ENCODE measurements around the gene OR8S1.
"Not testable (repeated sequence)": the region's sequence is repeated elsewhere in the genome, so short reads cannot be mapped to it uniquely, and the experiment has no call there.

OR8S1 gene

GRCh38 chr12:48532601-48533000, 7.2 kb downstream of the OR8S1 start:
- no peak for TF ChIP-seq CTCF (IDR thresholded peaks at IDR 0.05)
- Mint-ChIP-seq H3K9me3 (peaks cover 33% of the 10 kb centered on the region), H3K4me3 (no peak overlapping the region), H3K27me3 (ENCODE audit: low read depth, poor library complexity) (peaks cover 12% of the 10 kb centered on the region), H3K36me3 (ENCODE audit: low read depth) (no peaks in the 10 kb centered on the region), H3K4me1 (no peaks in the 10 kb centered on the region), H3K27ac (no peak overlapping the region)
- DNase-seq = no peak

GRCh38 chr12:48536602-48537001, 11.2 kb downstream of the OR8S1 start:
- Mint-ChIP-seq H3K4me1 (no peaks in the 10 kb centered on the region), H3K4me3 (no peak overlapping the region), H3K36me3 (ENCODE audit: low read depth) (no peaks in the 10 kb centered on the region), H3K27ac (no peak overlapping the region), H3K9me3 (peaks cover 33% of the 10 kb centered on the region), H3K27me3 (ENCODE audit: low read depth, poor library complexity) (peaks cover 12% of the 10 kb centered on the region)
- no peak for DNase-seq
- no peak for TF ChIP-seq CTCF (IDR thresholded peaks at IDR 0.05)

- Mint-ChIP-seq H3K4me1 (no peaks in the 10 kb centered on the region), H3K9me3 (no peaks in the 10 kb centered on the region), H3K27me3 (ENCODE audit: low read depth, poor library complexity) (peaks cover 7% of the 10 kb centered on the region), H3K36me3 (ENCODE audit: low read depth) (no peaks in the 10 kb centered on the region), H3K27ac (no peak overlapping the region), H3K4me3 (no peak overlapping the region)
- peak; percentile 21 for DNase-seq
- peak; percentile 43 for TF ChIP-seq CTCF (IDR thresholded peaks at IDR 0.05)
Observed at GRCh38 chr12:48542300-48542928, 17.0 kb downstream of the OR8S1 start.

GRCh38 chr12:48545833-48546469, 20.5 kb downstream of the OR8S1 start:
- Mint-ChIP-seq H3K4me1 (no peaks in the 10 kb centered on the region), H3K4me3 (no peak overlapping the region), H3K27ac (no peak overlapping the region)

GRCh38 chr12:48547012-48547411, 21.6 kb downstream of the OR8S1 start:
- not testable (repeated sequence) for H3K27me3 Mint-ChIP-seq (ENCODE audit: low read depth, poor library complexity); DNase-seq; H3K4me3 Mint-ChIP-seq; H3K36me3 Mint-ChIP-seq (ENCODE audit: low read depth); H3K27ac Mint-ChIP-seq; H3K4me1 Mint-ChIP-seq
- peaks cover 37% of the 10 kb centered on the region for H3K9me3 Mint-ChIP-seq

More at GRCh38 chr12:48545833-48546469, 20.5 kb downstream of the OR8S1 start:
- Mint-ChIP-seq H3K27me3 (ENCODE audit: low read depth, poor library complexity) (no peaks in the 10 kb centered on the region), H3K9me3 (peaks cover 27% of the 10 kb centered on the region), H3K36me3 (ENCODE audit: low read depth) (no peaks in the 10 kb centered on the region)
- TF ChIP-seq CTCF (IDR thresholded peaks at IDR 0.05) = no peak
- no peak for DNase-seq

GRCh38 chr12:48551636-48552035, 26.2 kb downstream of the OR8S1 start:
- peaks cover 69% of the 10 kb centered on the region for H3K9me3 Mint-ChIP-seq
- H3K4me1 Mint-ChIP-seq; DNase-seq; H3K27ac Mint-ChIP-seq; H3K36me3 Mint-ChIP-seq (ENCODE audit: low read depth); H3K27me3 Mint-ChIP-seq (ENCODE audit: low read depth, poor library complexity); H3K4me3 Mint-ChIP-seq: not testable (repeated sequence)

- H3K9me3 Mint-ChIP-seq = peaks cover 59% of the 10 kb centered on the region
- not testable (repeated sequence) for H3K36me3 Mint-ChIP-seq (ENCODE audit: low read depth); H3K27me3 Mint-ChIP-seq (ENCODE audit: low read depth, poor library complexity); DNase-seq; H3K4me1 Mint-ChIP-seq; H3K4me3 Mint-ChIP-seq; H3K27ac Mint-ChIP-seq
Observed at GRCh38 chr12:48553666-48554343, 28.4 kb downstream of the OR8S1 start.

Measured in nephron progenitor cell (in vitro differentiated cells).